Measurements from ENCODE around the gene FOXP1.

The FOXP1 gene

GRCh38 chr3:71562938-71563337, 20.6 kb downstream of the FOXP1 start:
- no peak for FAIRE-seq

- FAIRE-seq = no peak
These were observed 22.9 kb downstream of the FOXP1 start for GRCh38 chr3:71560665-71561064.

- FAIRE-seq = no peak
These were observed 23.9 kb downstream of the FOXP1 start for GRCh38 chr3:71559578-71560162.

- no peak for FAIRE-seq
These were observed 24.5 kb downstream of the FOXP1 start for GRCh38 chr3:71559021-71559420.

GRCh38 chr3:71554649-71555048, 28.9 kb downstream of the FOXP1 start:
- no peak for FAIRE-seq

- FAIRE-seq = no peak
These were observed 32.1 kb downstream of the FOXP1 start for GRCh38 chr3:71551311-71551919.

DNA sequence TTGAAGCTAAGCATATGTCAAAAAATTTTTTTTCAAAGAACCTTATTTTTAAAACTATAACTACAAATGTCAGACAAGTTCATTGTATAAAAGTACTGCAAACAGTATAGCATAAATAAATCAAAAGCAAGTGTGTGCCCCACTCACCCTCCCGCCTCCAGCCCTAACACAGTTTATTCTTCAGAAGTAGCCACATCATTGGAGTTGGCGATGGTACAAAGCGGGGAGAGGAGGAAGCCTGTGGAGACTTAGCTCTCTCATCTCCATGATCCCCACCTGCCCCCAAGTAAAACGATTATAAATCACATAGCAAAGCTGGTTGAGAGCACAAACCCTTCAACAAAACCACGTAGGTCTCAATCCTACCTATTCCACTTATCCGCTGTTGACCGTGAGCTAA, 33.6 kb downstream of the FOXP1 start:
- no peak for FAIRE-seq

GRCh38 chr3:71548705-71549384, 34.7 kb downstream of the FOXP1 start:
- no peak for FAIRE-seq

DNA sequence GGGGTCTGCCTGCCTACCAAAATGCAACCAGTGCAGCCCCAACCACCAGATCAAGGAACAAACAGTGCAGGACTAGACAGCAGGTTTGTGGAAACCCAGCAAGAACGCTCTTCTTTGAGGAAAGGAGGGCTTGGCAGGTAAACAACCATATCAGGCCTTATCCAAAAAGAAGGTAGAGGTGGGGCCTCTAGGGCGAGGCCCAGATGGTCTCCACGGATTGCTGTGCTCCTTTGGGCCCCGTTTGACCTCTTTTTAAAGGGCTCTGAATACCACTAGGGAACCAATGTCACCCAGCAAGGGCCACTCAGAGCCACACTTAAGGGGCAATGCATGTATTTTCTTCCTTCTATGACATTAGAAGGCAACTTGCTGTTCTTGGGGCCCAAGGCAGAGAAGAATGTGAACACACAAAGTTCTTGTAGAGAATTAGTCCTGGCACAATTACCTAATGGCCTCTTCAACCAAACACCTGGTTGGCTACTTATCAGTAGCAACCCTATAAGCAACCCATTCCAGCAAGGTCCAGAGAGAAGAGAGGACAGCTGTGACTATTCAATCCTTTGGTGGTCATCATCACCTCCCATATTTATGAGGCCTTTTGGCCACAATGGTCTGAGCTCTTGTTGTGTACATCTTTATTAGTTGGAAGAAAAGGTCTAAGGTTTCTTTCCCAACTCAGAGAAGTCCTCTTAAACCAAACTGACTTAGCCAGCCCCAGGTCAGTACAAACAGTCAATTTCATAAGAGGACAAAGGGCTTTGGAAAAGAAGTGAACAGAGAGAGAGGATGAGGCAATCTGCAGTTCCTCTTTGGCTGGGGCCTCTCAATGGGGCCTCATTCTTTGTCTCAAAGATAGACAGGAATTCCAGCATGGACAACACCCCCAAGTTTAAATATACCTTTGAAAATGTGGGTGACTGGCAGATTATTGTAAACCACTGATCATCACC, 36.0 kb downstream of the FOXP1 start:
- FAIRE-seq = no peak

DNA sequence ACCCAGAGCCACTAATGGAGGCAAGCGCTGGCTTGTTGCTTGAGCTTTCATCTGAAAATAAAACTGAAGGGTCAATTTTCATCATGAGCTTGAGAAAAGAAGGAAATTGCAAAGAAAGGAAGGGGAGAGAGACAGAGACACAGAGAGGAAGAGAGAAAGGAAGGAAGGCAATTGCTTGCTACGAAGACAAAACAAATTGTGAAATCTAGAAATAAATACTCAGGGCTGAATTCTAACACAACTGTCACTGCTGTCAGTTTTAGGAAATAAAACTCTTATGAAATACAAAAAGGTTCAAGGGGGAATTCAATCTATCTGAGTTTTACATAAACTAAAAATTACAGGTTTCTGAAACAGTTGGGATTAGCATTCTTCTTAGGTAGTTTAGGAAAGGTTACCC, 36.7 kb downstream of the FOXP1 start:
- FAIRE-seq = no peak

- FAIRE-seq = no peak
These were observed 38.2 kb downstream of the FOXP1 start for GRCh38 chr3:71545330-71545729.

GRCh38 chr3:71543371-71544016, 40.0 kb downstream of the FOXP1 start:
- FAIRE-seq = no peak

GRCh38 chr3:71542521-71543370, 40.8 kb downstream of the FOXP1 start:
- no peak for FAIRE-seq

DNA sequence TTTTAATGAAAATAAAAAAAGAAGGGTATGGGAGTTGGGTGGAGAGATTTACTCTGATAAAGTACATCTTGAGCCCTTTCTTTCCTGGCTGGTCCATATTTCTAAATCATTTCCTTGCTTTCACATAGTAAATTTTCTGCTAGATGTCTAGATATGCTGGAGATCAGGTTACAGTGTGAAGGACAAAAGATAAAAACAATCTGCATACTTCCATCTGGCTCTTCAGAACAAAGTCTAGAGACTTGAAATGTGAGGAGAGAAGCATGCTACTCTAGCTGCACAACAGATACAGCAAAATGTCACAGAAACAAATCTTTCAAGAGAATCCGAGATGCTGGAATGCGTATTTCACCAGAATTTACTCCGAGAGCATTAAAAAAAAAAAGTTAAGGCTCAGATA, 42.2 kb downstream of the FOXP1 start:
- no peak for FAIRE-seq

DNA sequence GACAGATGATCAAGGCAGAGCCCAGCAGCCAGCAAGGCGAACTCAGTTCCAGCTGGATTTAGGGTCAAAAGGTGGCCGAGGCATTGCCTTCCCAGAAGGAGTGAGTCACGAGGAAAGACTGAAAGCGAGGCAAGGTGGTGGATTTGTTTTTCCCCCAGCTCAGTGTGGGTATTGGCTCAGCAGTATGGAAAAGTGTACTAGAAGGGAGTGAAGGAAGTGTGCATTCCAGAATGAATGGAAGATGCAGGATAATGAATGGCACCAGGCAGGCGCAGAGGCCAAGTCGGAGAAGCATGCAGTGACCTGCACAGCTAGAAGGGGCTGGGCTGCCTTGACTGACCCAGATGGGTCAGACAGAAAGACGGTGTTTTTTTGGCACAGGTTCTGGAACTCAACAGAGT, 46.3 kb downstream of the FOXP1 start:
- FAIRE-seq = no peak

DNA sequence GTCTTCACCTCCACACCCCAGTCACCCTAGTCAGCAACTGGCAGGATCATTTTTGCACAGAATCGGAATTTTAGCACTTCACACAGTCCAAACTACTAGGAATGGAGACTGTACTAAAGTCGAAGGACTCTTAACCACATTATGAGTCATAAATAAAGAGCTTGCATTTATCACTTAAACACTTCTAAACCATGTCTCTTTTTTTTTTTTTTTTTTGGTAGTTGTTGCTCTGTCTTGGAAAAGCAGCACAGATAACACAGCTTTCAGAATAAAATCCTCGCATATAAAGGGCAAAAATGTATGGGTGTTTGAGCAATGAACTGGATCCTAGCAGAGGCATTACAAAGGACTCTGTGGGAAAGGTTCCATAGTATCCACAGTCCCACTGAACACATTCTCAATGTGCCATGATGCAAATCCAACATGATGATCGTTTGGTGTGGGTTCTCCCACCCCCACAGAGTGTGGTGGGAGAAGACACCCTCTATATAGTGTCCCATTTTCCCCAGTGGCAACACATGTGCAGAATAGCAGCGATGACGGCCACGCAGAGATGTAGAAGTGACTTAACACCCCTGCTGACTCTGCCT, 47.1 kb downstream of the FOXP1 start:
- no peak for FAIRE-seq

- no peak for FAIRE-seq
These were observed 49.9 kb downstream of the FOXP1 start for GRCh38 chr3:71533588-71533987.

DNA sequence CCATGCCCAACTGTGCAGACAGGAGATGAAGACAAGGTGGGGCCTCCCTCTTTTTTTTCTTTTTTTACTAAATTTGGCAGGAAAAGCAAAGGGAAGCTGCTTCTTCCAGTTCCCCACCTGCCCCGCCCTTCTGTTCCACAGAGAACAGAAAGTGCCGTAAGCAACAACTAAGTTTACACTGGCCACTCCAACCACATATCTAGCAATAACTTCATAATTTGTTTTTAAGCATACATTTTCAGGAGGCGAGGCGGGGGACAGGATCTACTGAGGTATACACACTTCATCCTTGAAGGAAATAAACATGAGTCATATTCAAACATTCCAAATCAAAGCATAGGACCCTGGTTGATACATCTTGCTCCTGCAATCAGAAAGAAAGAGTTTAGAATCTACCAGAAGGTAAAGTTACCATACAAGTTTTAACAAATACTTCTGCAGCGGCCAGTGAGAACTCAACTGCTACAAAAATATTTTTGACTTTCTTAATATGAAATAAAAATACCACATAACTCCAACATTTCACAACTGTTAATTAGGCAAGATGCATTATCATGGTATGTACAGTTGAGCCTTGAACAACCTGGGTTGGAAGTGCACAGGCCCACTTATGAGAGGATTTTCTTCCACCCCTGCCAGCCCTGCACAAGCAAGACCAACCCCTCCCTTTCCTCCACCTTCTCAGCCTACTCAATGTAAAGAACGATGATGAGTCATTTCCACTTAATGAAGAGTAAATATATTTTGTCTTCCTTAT, 50.7 kb downstream of the FOXP1 start:
- FAIRE-seq = no peak

- FAIRE-seq = no peak
These were observed 52.5 kb downstream of the FOXP1 start for GRCh38 chr3:71530903-71531530.

- no peak for FAIRE-seq
These were observed 54.7 kb downstream of the FOXP1 start for GRCh38 chr3:71528816-71529215.

Data from A204.1 (cell line).